ENCODE measurements around the gene FADD. TPM values are rescaled to one million over a fixed set of nuclear protein-coding genes. Genes with fewer than 3 reads are reported as not detected.

Gene FADD
- polyA plus RNA-seq, 2 of the 4 experiments (the other 2 are of a cell fraction): 30.2 to 59.1 TPM

DNA sequence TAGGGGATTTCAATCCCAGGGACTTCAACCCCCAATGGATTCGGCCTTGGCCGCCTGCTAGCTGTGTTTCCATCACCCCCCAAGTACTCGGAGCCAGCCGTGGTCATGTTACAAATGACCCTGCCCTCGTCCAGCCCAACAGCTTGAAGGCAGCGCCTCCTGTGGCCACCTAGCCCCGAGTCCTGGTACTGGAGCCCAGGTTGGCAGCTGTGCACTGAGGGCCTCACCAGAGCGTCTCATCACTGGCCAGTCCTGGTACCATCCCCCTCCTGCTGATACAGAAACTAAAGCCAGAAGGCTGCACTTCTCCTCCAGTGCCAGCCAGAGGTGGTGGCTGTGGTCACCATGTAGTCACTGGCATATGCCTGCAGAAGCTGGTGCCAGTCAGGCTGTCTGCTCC is 44.9 kb upstream of the FADD start:
- H3K9me3 ChIP-seq: no peaks in the 10 kb centered on the region
- H3K4me1 ChIP-seq: peaks cover 27% of the 10 kb centered on the region
- no peak overlapping the region for H3K4me3 ChIP-seq
- POLR2A ChIA-PET: no interaction called here
- FAIRE-seq: no peak
- DNase-seq (ENCODE audit: low read depth in 1 of 2, low spot score in 1 of 2): peak; percentile 35 to 55
- H3K27ac ChIP-seq: peak overlapping the region in 1 of 2 experiments; percentile 68; a peak in 1 of 6 replicates
- CTCF ChIA-PET: interaction anchor here (1.1 to 1.5 kb wide), 3 partner anchors 9 to 34 kb away, joined by 3 read pairs; no protein-coding TSS in a partner anchor
- TF ChIP-seq HOXB5 (CRISPR knock-in tag; IDR thresholded peaks at IDR 0.05): no peak
- no peak for TF ChIP-seq MYC (IDR thresholded peaks at IDR 0.05; ENCODE audit: borderline replicate concordance, low read length)
- TF ChIP-seq RAD21 (conservative IDR thresholded peaks at IDR 0.05 in 1 of 2, IDR thresholded peaks at IDR 0.05 in 1 of 2): peak in 1 of 2 experiments; percentile 45; a peak in 2 of 5 replicates
- no peak for TF ChIP-seq HDAC2 (IDR thresholded peaks at IDR 0.05)
- TF ChIP-seq NFE2L2 (conservative IDR thresholded peaks at IDR 0.05; ENCODE audit: low read length): no peak
- TF ChIP-seq NR3C1 (IDR thresholded peaks at IDR 0.05): no peak
- 78% methylated on average over 4 of the region's 8 CpGs for WGBS (ENCODE audit: missing lambda C conversion rate)
- ATAC-seq: peak; percentile 45 to 67; a peak in 4 of 6 replicates
- no peak overlapping the region for H3K4me2 ChIP-seq

DNA sequence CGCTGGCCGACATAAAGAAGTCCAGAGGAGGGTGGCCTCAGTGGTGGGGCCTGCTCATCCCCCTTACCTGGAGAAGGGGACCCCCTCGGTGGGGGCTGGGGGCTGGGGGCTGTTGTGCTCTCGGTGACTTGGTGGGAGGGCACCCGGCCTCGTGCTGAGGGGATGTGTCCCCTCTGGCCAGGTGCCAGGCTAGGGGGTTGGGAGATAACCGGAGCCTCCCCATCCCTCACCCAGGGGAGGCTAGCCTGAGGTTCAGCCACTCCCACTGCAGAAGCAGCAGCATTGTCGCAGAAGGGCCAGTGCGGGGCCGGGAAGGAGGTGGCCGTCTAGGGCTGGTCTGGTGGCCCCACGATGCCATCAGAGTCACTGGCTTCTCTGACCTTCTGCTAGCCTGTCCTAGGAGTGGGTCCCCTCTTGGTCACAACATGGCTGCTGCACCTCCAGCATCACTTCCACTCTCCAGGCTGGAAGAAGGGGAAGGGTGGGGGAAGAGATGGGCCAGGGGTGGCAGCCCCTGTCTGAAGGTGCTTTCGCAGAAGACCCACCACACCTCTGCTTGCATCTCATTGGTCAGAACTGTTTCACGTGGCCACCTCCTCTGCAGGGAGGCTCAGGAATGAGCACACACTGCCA is 44.2 kb upstream of the FADD start:
- H3K9me3 ChIP-seq: no peaks in the 10 kb centered on the region
- peak overlapping the region; percentile 73 for H3K4me2 ChIP-seq
- no peak for TF ChIP-seq CHD2 (IDR thresholded peaks at IDR 0.05; ENCODE audit: low read length, partially characterized antibody)
- no peak for TF ChIP-seq HOXB13 (CRISPR knock-in tag; IDR thresholded peaks at IDR 0.05; ENCODE audit: low read depth)
- H3K27ac ChIP-seq: peak overlapping the region; percentile 54 to 68
- POLR2A ChIA-PET: interaction anchor here (0.5 kb wide), 1 partner anchor 31 kb away, joined by 5 read pairs; no protein-coding TSS in a partner anchor
- peaks cover 27% of the 10 kb centered on the region for H3K4me1 ChIP-seq
- no peak overlapping the region for H3K4me3 ChIP-seq
- CTCF ChIA-PET: interaction anchor here (1.0 to 1.5 kb wide), 2 partner anchors 33 to 210 kb away, joined by 3 read pairs; no protein-coding TSS in a partner anchor
- WGBS (ENCODE audit: missing lambda C conversion rate): 81% methylated on average over 9 of the region's 14 CpGs
- DNase-seq (ENCODE audit: low read depth in 1 of 2, low spot score in 1 of 2): no peak
- FAIRE-seq: no peak
- ATAC-seq: no peak

DNA sequence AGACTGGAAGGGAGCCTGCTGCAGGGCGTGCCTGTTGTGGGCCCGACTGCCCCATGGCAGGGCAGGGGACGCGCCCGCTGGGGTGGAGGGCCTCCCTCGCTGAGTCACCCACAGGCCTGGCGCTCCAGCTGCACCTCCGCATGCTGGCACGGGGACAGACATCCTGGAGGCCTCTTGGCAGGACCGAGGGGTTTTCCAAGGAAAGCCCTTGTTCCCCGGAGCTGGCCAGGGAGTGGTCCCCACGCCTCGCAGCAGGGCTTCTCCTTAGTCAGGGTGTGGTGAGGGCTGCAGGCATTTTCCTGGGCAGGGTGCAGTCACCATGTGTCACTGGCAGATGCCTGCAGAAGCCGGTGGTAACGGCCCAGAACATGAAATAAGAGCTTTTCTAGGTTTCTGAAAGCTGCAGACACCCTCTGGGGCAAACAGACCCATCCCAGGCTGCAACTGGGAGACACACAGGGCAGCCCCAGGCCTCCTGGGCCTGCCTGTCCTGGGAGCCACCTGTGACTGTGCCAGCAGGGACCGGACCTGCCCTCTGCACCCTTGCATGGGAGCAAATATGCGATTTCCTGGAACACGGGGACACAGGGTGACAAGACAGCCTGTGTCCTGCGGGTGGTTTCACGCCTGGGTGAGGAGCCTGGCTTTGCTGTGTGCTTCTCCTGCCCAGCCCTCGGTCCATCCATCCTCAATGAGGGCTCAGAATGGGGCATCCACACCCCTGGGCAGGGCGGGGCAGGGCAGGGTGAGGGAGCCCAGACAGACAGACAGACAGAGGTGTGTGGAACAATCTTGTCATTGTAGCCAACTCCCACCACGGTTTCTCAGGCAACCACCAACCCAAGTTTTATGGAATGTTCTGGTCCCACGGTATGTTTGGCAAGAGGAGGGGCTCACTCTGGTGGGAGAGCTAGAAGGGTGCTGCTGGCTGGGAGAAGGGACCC is 43.2 kb upstream of the FADD start:
- Histone ChIP-seq H3K4me2 (peak overlapping the region; percentile 73), H3K9me3 (no peaks in the 10 kb centered on the region), H3K4me3 (no peak overlapping the region), H3K4me1 (peaks cover 27% of the 10 kb centered on the region), H3K27ac (peak overlapping the region; percentile 54 to 68)
- peak; percentile 82 to 83 for DNase-seq (ENCODE audit: low read depth in 1 of 2, low spot score in 1 of 2)
- ATAC-seq: peak; percentile 77 to 83
- 16% methylated on average over 9 of the region's 24 CpGs for WGBS (ENCODE audit: missing lambda C conversion rate)
- FAIRE-seq: peak; percentile 61
- POLR2A ChIA-PET: interaction anchor here (0.5 kb wide), 1 partner anchor 32 kb away, joined by 5 read pairs; no protein-coding TSS in a partner anchor
- TF ChIP-seq, protein P1, sequence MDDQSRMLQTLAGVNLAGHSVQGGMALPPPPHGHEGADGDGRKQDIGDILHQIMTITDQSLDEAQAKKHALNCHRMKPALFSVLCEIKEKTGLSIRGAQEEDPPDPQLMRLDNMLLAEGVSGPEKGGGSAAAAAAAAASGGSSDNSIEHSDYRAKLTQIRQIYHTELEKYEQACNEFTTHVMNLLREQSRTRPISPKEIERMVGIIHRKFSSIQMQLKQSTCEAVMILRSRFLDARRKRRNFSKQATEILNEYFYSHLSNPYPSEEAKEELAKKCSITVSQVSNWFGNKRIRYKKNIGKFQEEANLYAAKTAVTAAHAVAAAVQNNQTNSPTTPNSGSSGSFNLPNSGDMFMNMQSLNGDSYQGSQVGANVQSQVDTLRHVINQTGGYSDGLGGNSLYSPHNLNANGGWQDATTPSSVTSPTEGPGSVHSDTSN (IDR thresholded peaks at IDR 0.05): peak; percentile 63; the same call in 1 of the 2 replicates
- TF ChIP-seq, protein P2, sequence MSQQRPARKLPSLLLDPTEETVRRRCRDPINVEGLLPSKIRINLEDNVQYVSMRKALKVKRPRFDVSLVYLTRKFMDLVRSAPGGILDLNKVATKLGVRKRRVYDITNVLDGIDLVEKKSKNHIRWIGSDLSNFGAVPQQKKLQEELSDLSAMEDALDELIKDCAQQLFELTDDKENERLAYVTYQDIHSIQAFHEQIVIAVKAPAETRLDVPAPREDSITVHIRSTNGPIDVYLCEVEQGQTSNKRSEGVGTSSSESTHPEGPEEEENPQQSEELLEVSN (IDR thresholded peaks at IDR 0.05; ENCODE audit: borderline replicate concordance, low read depth): peak; percentile 56; the same call in 1 of the 2 replicates
- 0 out of 2 replicates have a peak, but pooled peaks have one; percentile 8 for TF ChIP-seq NFE2L2 (conservative IDR thresholded peaks at IDR 0.05; ENCODE audit: low read length)
- no peak for TF ChIP-seq JUNB (IDR thresholded peaks at IDR 0.05)
- peak; percentile 42; the same call in 1 of the 2 replicates for TF ChIP-seq MYC (IDR thresholded peaks at IDR 0.05; ENCODE audit: borderline replicate concordance, low read length)
- no peak for TF ChIP-seq CHD4 (IDR thresholded peaks at IDR 0.05; ENCODE audit: borderline replicate concordance)
- peak; percentile 12 for TF ChIP-seq MAFK (IDR thresholded peaks at IDR 0.05; ENCODE audit: partially characterized antibody)
- TF ChIP-seq FOSL2 (IDR thresholded peaks at IDR 0.05): 0 out of 2 replicates have a peak, but pooled peaks have one; percentile 11
- TF ChIP-seq FOSL2 (CRISPR knock-in tag; IDR thresholded peaks at IDR 0.05): peak; percentile 80
- TF ChIP-seq, protein P3, sequence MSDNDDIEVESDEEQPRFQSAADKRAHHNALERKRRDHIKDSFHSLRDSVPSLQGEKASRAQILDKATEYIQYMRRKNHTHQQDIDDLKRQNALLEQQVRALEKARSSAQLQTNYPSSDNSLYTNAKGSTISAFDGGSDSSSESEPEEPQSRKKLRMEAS (IDR thresholded peaks at IDR 0.05): peak; percentile 85
- TF ChIP-seq GATA3 (IDR thresholded peaks at IDR 0.05; ENCODE audit: borderline replicate concordance): peak; percentile 61; the same call in 1 of the 2 replicates
- CTCF ChIA-PET: interaction anchor here (0.8 to 1.9 kb wide), 7 partner anchors 12 to 212 kb away, joined by 3 to 7 read pairs (median 3); no protein-coding TSS in a partner anchor

Data from A549 (cell line).